ENCODE data around the gene LDHB.
"Not testable (repeated sequence)": the region's sequence is repeated elsewhere in the genome, so short reads cannot be mapped to it uniquely, and the experiment has no call there.

The LDHB gene

GRCh38 chr12:21650997-21651396 lies 6.6 kb downstream of the LDHB start:
- TF ChIP-seq CTCF (conservative IDR thresholded peaks at IDR 0.05; ENCODE audit: low read depth, low read length) = no peak
- H3K79me2 ChIP-seq (ENCODE audit: insufficient read depth, low read depth) = peaks cover 73% of the 10 kb centered on the region
- H3K4me3 ChIP-seq (IDR thresholded peaks at IDR 0.05; ENCODE audit: insufficient read depth, low read depth, low read length) = no peak overlapping the region
- peaks cover 30% of the 10 kb centered on the region for H3K4me1 ChIP-seq (ENCODE audit: low read depth, poor library complexity, severe bottlenecking)
- H3K27ac ChIP-seq = no peak overlapping the region
- peaks cover 24% of the 10 kb centered on the region for H4K20me1 ChIP-seq (ENCODE audit: insufficient read depth)
- no peaks in the 10 kb centered on the region for H3K27me3 ChIP-seq (ENCODE audit: insufficient read depth, low read depth)
- H3K4me2 ChIP-seq = no peak overlapping the region
- H3K9ac ChIP-seq = no peak overlapping the region
- peaks cover 24% of the 10 kb centered on the region; the same call in 1 of the 2 replicates for H3K36me3 ChIP-seq (ENCODE audit: insufficient read depth)
- no peak overlapping the region for H2AFZ ChIP-seq (ENCODE audit: low read depth)

- H4K20me1 ChIP-seq (ENCODE audit: insufficient read depth) = peaks cover 10% of the 10 kb centered on the region; the same call in 1 of the 2 replicates
- H3K27me3 ChIP-seq (ENCODE audit: insufficient read depth, low read depth) = no peaks in the 10 kb centered on the region
- H3K27ac ChIP-seq = no peak overlapping the region
- peaks cover 60% of the 10 kb centered on the region for H3K79me2 ChIP-seq (ENCODE audit: insufficient read depth, low read depth)
- H3K9ac ChIP-seq = no peak overlapping the region
- H3K4me1 ChIP-seq (ENCODE audit: low read depth, poor library complexity, severe bottlenecking) = peaks cover 24% of the 10 kb centered on the region
- H2AFZ ChIP-seq (ENCODE audit: low read depth) = no peak overlapping the region
- no peak overlapping the region for H3K4me3 ChIP-seq (IDR thresholded peaks at IDR 0.05; ENCODE audit: insufficient read depth, low read depth, low read length)
- no peak for TF ChIP-seq CTCF (conservative IDR thresholded peaks at IDR 0.05; ENCODE audit: low read depth, low read length)
- no peak overlapping the region for H3K4me2 ChIP-seq
- H3K36me3 ChIP-seq (ENCODE audit: insufficient read depth) = peaks cover 21% of the 10 kb centered on the region; the same call in 1 of the 2 replicates
Measured at GRCh38 chr12:21649034-21649433, 8.6 kb downstream of the LDHB start.

- Histone ChIP-seq H3K27ac (no peak overlapping the region), H3K4me1 (ENCODE audit: low read depth, poor library complexity, severe bottlenecking) (peaks cover 30% of the 10 kb centered on the region), H3K36me3 (ENCODE audit: insufficient read depth) (peaks cover 24% of the 10 kb centered on the region; the same call in 1 of the 2 replicates), H2AFZ (ENCODE audit: low read depth) (no peak overlapping the region), H3K9ac (no peak overlapping the region), H3K4me2 (no peak overlapping the region), H3K4me3 (IDR thresholded peaks at IDR 0.05; ENCODE audit: insufficient read depth, low read depth, low read length) (no peak overlapping the region), H3K27me3 (ENCODE audit: insufficient read depth, low read depth) (no peaks in the 10 kb centered on the region), H3K79me2 (ENCODE audit: insufficient read depth, low read depth) (peaks cover 62% of the 10 kb centered on the region), H4K20me1 (ENCODE audit: insufficient read depth) (0 out of 2 replicates have a peak, but pooled peaks cover 6% of the 10 kb centered on the region)
- no peak for TF ChIP-seq CTCF (conservative IDR thresholded peaks at IDR 0.05; ENCODE audit: low read depth, low read length)
Measured at GRCh38 chr12:21648378-21648777, 9.3 kb downstream of the LDHB start.

GRCh38 chr12:21647179-21647578 lies 10.5 kb downstream of the LDHB start:
- Histone ChIP-seq H3K79me2 (ENCODE audit: insufficient read depth, low read depth) (peaks cover 57% of the 10 kb centered on the region), H3K36me3 (ENCODE audit: insufficient read depth) (peaks cover 19% of the 10 kb centered on the region; the same call in 1 of the 2 replicates), H3K9ac (no peak overlapping the region), H3K4me2 (no peak overlapping the region), H3K4me1 (ENCODE audit: low read depth, poor library complexity, severe bottlenecking) (peaks cover 40% of the 10 kb centered on the region), H3K27ac (no peak overlapping the region), H2AFZ (ENCODE audit: low read depth) (no peak overlapping the region), H3K4me3 (IDR thresholded peaks at IDR 0.05; ENCODE audit: insufficient read depth, low read depth, low read length) (no peak overlapping the region), H4K20me1 (ENCODE audit: insufficient read depth) (0 out of 2 replicates have a peak, but pooled peaks cover 6% of the 10 kb centered on the region), H3K27me3 (ENCODE audit: insufficient read depth, low read depth) (no peaks in the 10 kb centered on the region)
- no peak for TF ChIP-seq CTCF (conservative IDR thresholded peaks at IDR 0.05; ENCODE audit: low read depth, low read length)

- H3K27me3 ChIP-seq (ENCODE audit: insufficient read depth, low read depth); H3K9ac ChIP-seq; H4K20me1 ChIP-seq (ENCODE audit: insufficient read depth); H3K4me3 ChIP-seq (IDR thresholded peaks at IDR 0.05; ENCODE audit: insufficient read depth, low read depth, low read length); H3K27ac ChIP-seq; H3K4me2 ChIP-seq; H2AFZ ChIP-seq (ENCODE audit: low read depth): not testable (repeated sequence)
- Histone ChIP-seq H3K79me2 (ENCODE audit: insufficient read depth, low read depth) (peaks cover 42% of the 10 kb centered on the region), H3K4me1 (ENCODE audit: low read depth, poor library complexity, severe bottlenecking) (peaks cover 40% of the 10 kb centered on the region), H3K36me3 (ENCODE audit: insufficient read depth) (peaks cover 19% of the 10 kb centered on the region; the same call in 1 of the 2 replicates)
Measured at GRCh38 chr12:21645041-21645500, 12.6 kb downstream of the LDHB start.
